Activated CD4-positive, alpha-beta T cell treated with anti-CD3 and anti-CD28 coated beads, Interleukin-2, amount 10 ng/mL, durations not matched to agents 7 days and 5 days (primary cell): ENCODE measurements around the gene ULBP3. TPM values are rescaled to one million over a fixed set of nuclear protein-coding genes. Genes with fewer than 3 reads are reported as not detected.

ENCODE experiments used
- CTCF ChIA-PET: fragments of 350-600 bp; sonication (Branson Sonifier 250); formaldehyde crosslinking; loops from one replicate; lab custom pipeline; 2021; ENCODE audit warnings: antibody characterized with exemption; lab: Charles Lee
- POLR2A ChIA-PET: fragments of 350-600 bp; sonication (Branson Sonifier 250); formaldehyde crosslinking; loops from one replicate; lab custom pipeline; 2021; ENCODE audit warnings: antibody characterized with exemption; lab: Charles Lee
- DNase-seq: peaks from one replicate; pipeline ENCODE4 v3.0.0-alpha.2; 2020
- H3K27ac Mint-ChIP-seq: one replicate; pipeline ENCODE4 v1.8.0; 2021; ENCODE audit warnings: mild to moderate bottlenecking, moderate library complexity, mixed read lengths
- H3K27me3 Mint-ChIP-seq: one replicate; pipeline ENCODE4 v1.8.0; 2021; ENCODE audit warnings: mixed read lengths
- H3K36me3 Mint-ChIP-seq: one replicate; pipeline ENCODE4 v1.8.0; 2021; ENCODE audit warnings: low read depth, mixed read lengths
- H3K4me1 Mint-ChIP-seq: one replicate; pipeline ENCODE4 v1.8.0; 2021; ENCODE audit warnings: mixed read lengths
- H3K4me3 Mint-ChIP-seq: one replicate; pipeline ENCODE4 v1.8.0; 2021; ENCODE audit warnings: mild to moderate bottlenecking, moderate library complexity, mixed read lengths
- H3K9me3 Mint-ChIP-seq: one replicate; pipeline ENCODE4 v1.8.0; 2021; ENCODE audit warnings: mixed read lengths
- total RNA-seq, 2 experiments: library from RNA; stranded (reverse); gene quantifications; one replicate each; pipeline ENCODE4 v1.2.3, GENCODE V29; 2021

ULBP3 gene
- total RNA-seq, result 1 to 10 TPM; 1.0 to 1.1 TPM

DNA sequence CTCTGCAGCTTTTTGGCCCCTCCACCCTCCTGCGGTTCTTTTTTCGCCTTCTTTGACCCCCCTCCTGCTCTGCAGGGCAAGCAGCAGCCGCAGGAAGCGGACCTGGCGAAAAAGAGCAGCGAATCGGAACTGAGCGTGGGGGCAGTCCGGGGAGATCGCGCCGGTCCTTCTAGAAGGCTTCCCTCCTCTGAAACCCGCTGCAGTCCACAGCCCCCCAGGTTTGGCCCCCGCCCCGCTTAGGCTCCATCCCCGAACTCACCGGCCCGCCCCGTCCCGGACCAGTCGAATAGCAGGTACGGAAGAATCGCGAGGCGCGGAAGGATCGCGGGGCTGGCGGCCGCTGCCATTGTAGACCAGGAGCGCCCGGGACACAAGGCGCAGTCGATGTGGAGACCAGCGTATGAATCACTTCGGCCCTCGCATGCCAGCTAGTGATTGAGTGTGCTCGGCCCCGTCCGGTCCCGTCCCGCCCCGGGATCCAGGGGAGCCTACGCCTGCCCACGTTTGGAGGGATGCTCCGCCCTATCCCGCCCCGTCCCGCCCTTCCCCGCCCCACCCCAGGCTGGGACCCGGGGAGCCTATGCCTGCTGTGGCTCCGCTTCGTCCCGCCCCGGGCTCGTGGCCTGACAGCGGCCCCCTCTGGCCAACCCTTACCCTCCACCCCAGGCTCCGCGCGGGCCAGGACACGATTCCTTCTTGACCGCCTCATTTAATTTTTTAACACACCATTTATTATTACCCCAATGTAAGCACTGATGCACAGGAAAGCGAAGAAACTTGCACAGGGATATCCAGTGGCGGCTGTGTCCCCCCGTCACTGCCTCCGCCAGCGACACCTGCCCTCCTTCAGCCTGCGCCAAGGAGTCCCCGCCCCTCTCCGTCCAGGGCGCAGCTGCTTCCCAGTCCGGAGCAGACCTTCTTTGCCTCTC lies at the start of gene ULBP3:
Gene ULBP3, minus strand, starts transcription at position 402 of the 929 bp plus-strand sequence. Its CDS starts 55 bp downstream, at position 347.
- H3K4me1 Mint-ChIP-seq, result peaks cover 24% of the 10 kb centered on the region
- peaks cover 28% of the 10 kb centered on the region for H3K27me3 Mint-ChIP-seq
- peak; percentile 68 for DNase-seq
- peak within 1 kb of the TSS; percentile 81 for H3K4me3 Mint-ChIP-seq
- H3K36me3 Mint-ChIP-seq, result no peaks in the 10 kb centered on the region
- H3K27ac Mint-ChIP-seq, result peak within 1 kb of the TSS; percentile 22
- ChIA-PET CTCF (interaction anchor here (1.0 kb wide), 1 partner anchor 11 kb away, joined by 3 read pairs; no protein-coding TSS in a partner anchor), POLR2A (no interaction called here)
- no peaks in the 10 kb centered on the region for H3K9me3 Mint-ChIP-seq

- no peak overlapping the region for H3K27ac Mint-ChIP-seq
- no peaks in the 10 kb centered on the region for H3K9me3 Mint-ChIP-seq
- CTCF ChIA-PET, result no interaction called here
- H3K4me1 Mint-ChIP-seq, result peaks cover 6% of the 10 kb centered on the region
- DNase-seq, result no peak
- no peaks in the 10 kb centered on the region for H3K36me3 Mint-ChIP-seq
- H3K4me3 Mint-ChIP-seq, result no peak overlapping the region
- POLR2A ChIA-PET, result no interaction called here
- peaks cover 5% of the 10 kb centered on the region for H3K27me3 Mint-ChIP-seq
Measured at GRCh38 chr6:150118627-150119026, 49.7 kb upstream of the ULBP3 start.

GRCh38 chr6:150118203-150118602 lies 49.3 kb upstream of the ULBP3 start:
- Mint-ChIP-seq H3K27ac (no peak overlapping the region), H3K9me3 (no peaks in the 10 kb centered on the region), H3K4me3 (no peak overlapping the region), H3K36me3 (no peaks in the 10 kb centered on the region), H3K27me3 (peaks cover 5% of the 10 kb centered on the region), H3K4me1 (peaks cover 6% of the 10 kb centered on the region)
- ChIA-PET CTCF (no interaction called here), POLR2A (no interaction called here)
- no peak for DNase-seq

DNA sequence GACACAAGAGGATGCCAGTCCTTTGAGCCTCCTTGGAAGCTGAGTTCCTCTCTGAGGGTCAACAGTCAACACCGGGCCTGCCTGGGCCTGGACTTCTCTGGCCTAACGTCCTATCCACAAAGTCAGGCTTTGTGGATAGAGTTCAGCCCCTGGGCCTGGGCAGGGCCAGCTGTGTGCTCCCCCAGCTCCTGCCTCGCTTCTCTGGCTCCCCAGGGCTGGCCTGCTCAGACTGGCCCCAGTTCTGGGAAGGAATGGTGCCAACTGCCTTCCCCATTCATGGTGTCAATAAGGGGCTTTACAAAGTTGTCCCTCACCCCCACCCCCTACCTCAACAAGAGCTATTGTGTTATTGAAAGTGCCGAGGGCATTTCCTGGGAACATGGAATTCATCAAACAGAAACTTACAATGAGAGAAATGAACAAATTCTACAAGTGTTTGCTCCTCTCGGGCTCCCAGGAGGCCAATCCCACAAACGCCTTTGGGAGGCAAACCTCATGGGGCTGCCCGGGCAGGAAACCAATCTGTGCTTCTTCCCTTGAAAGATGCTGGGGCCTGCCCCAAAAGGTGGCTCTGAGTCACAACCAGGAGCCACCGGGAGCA lies 47.4 kb upstream of the ULBP3 start:
- POLR2A ChIA-PET, result no interaction called here
- H3K36me3 Mint-ChIP-seq, result no peaks in the 10 kb centered on the region
- no peak overlapping the region for H3K4me3 Mint-ChIP-seq
- CTCF ChIA-PET, result interaction anchor here (0.6 kb wide), 1 partner anchor 28 kb away, joined by 3 read pairs; no protein-coding TSS in a partner anchor
- peaks cover 4% of the 10 kb centered on the region for H3K27me3 Mint-ChIP-seq
- H3K27ac Mint-ChIP-seq, result no peak overlapping the region
- peaks cover 6% of the 10 kb centered on the region for H3K4me1 Mint-ChIP-seq
- H3K9me3 Mint-ChIP-seq, result no peaks in the 10 kb centered on the region
- DNase-seq, result no peak

DNA sequence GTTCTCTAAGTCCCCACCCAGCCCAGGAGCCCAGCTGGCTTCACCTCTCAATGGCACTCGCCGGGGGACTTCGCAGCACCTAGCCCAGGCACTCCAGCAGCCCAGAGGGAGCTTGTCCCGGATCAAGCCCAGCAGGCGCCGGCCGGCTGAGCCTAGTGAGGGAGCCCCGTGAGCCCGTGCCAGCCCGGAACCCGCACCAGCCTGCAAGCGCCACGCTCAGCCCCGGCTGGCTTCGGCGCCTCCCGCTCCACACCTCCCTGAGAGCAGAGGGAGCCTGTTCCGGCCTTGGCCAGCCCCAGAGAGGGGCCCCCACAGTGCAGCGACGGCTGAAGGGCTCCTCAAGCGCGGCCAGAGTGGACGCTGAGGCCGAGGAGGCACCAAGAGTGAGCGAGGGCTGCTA lies 46.8 kb upstream of the ULBP3 start:
- H3K36me3 Mint-ChIP-seq, result no peaks in the 10 kb centered on the region
- peaks cover 6% of the 10 kb centered on the region for H3K4me1 Mint-ChIP-seq
- H3K27ac Mint-ChIP-seq, result no peak overlapping the region
- ChIA-PET CTCF (interaction anchor here (0.6 kb wide), 1 partner anchor 28 kb away, joined by 3 read pairs; no protein-coding TSS in a partner anchor), POLR2A (no interaction called here)
- H3K9me3 Mint-ChIP-seq, result no peaks in the 10 kb centered on the region
- peaks cover 7% of the 10 kb centered on the region for H3K27me3 Mint-ChIP-seq
- no peak for DNase-seq
- no peak overlapping the region for H3K4me3 Mint-ChIP-seq

- Mint-ChIP-seq H3K27me3 (peaks cover 13% of the 10 kb centered on the region), H3K4me3 (no peak overlapping the region), H3K4me1 (no peaks in the 10 kb centered on the region), H3K27ac (no peak overlapping the region), H3K9me3 (no peaks in the 10 kb centered on the region), H3K36me3 (no peaks in the 10 kb centered on the region)
- CTCF ChIA-PET, result no interaction called here
- POLR2A ChIA-PET, result no interaction called here
- DNase-seq, result no peak
Measured at GRCh38 chr6:150112233-150112632, 43.3 kb upstream of the ULBP3 start.

- Mint-ChIP-seq H3K4me1 (no peaks in the 10 kb centered on the region), H3K27ac (no peak overlapping the region)
- CTCF ChIA-PET, result no interaction called here
Measured at GRCh38 chr6:150102750-150103270, 33.9 kb upstream of the ULBP3 start.

GRCh38 chr6:150100745-150101144 lies 31.8 kb upstream of the ULBP3 start:
- DNase-seq, result no peak
- no peaks in the 10 kb centered on the region for H3K9me3 Mint-ChIP-seq
- no peak overlapping the region for H3K27ac Mint-ChIP-seq
- no peak overlapping the region for H3K4me3 Mint-ChIP-seq
- H3K27me3 Mint-ChIP-seq, result peaks cover 8% of the 10 kb centered on the region
- ChIA-PET POLR2A (no interaction called here), CTCF (no interaction called here)
- H3K4me1 Mint-ChIP-seq, result no peaks in the 10 kb centered on the region
- H3K36me3 Mint-ChIP-seq, result no peaks in the 10 kb centered on the region

More at GRCh38 chr6:150102750-150103270, 33.9 kb upstream of the ULBP3 start:
- H3K27me3 Mint-ChIP-seq, result peaks cover 7% of the 10 kb centered on the region
- no peak for DNase-seq
- no peaks in the 10 kb centered on the region for H3K9me3 Mint-ChIP-seq
- no peak overlapping the region for H3K4me3 Mint-ChIP-seq
- POLR2A ChIA-PET, result no interaction called here
- no peaks in the 10 kb centered on the region for H3K36me3 Mint-ChIP-seq

- Mint-ChIP-seq H3K27me3 (peaks cover 12% of the 10 kb centered on the region), H3K9me3 (no peaks in the 10 kb centered on the region), H3K36me3 (no peaks in the 10 kb centered on the region), H3K4me3 (no peak overlapping the region), H3K27ac (no peak overlapping the region), H3K4me1 (no peaks in the 10 kb centered on the region)
- DNase-seq, result no peak
- POLR2A ChIA-PET, result no interaction called here
- CTCF ChIA-PET, result no interaction called here
Measured at GRCh38 chr6:150099953-150100352, 31.0 kb upstream of the ULBP3 start.

DNA sequence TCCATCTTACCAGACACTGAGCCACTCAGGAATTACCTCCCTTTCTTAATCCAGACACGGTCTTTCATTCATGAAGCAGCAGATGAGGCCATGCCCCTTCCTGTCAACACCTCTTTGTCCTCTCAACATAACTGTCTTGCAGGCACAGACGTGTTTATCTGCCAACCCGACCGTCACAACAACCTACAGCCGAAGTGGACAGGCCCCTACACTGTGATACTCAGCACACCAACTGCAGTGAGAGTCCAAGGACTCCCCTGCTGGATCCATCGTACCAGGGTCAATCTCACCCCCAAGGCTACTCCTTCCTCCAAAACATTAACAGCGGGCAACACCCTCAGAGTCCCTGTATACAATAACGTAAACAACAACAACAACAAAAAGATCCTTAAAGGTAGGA lies 30.6 kb upstream of the ULBP3 start:
- H3K4me1 Mint-ChIP-seq, result peaks cover 2% of the 10 kb centered on the region
- H3K27ac Mint-ChIP-seq, result no peak overlapping the region
- no peak overlapping the region for H3K4me3 Mint-ChIP-seq
- peaks cover 10% of the 10 kb centered on the region for H3K27me3 Mint-ChIP-seq
- DNase-seq, result no peak
- no peaks in the 10 kb centered on the region for H3K9me3 Mint-ChIP-seq
- ChIA-PET CTCF (no interaction called here), POLR2A (no interaction called here)
- H3K36me3 Mint-ChIP-seq, result no peaks in the 10 kb centered on the region

DNA sequence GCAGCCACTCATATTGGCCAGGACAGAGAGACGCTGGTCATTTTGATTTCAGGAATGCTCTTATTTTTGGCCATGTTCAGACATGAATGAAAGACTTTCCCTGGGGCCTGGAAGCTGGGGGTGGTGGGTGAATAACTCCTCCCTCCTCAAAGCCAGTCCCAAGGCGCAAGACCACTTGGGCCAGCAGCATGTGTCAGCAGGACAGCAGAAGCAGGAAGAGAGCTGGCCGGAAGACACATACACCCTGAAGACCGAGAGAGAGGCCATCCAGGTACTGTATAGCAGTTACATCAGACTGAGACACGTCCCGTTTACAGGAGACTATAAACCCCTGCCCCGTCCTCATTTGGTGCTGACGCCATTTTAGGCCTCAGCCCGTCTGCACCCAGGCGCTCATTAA lies 29.2 kb upstream of the ULBP3 start:
- Mint-ChIP-seq H3K9me3 (no peaks in the 10 kb centered on the region), H3K27me3 (peaks cover 7% of the 10 kb centered on the region), H3K4me3 (no peak overlapping the region), H3K36me3 (no peaks in the 10 kb centered on the region), H3K4me1 (peaks cover 2% of the 10 kb centered on the region), H3K27ac (no peak overlapping the region)
- ChIA-PET CTCF (interaction anchor here (0.8 kb wide), 1 partner anchor 56 kb away, joined by 3 read pairs; no protein-coding TSS in a partner anchor), POLR2A (no interaction called here)
- no peak for DNase-seq

- H3K36me3 Mint-ChIP-seq, result no peaks in the 10 kb centered on the region
- H3K27ac Mint-ChIP-seq, result no peak overlapping the region
- H3K4me3 Mint-ChIP-seq, result no peak overlapping the region
- H3K9me3 Mint-ChIP-seq, result no peaks in the 10 kb centered on the region
- no peak for DNase-seq
- peaks cover 2% of the 10 kb centered on the region for H3K4me1 Mint-ChIP-seq
- peaks cover 4% of the 10 kb centered on the region for H3K27me3 Mint-ChIP-seq
- POLR2A ChIA-PET, result no interaction called here
- CTCF ChIA-PET, result no interaction called here
Measured at GRCh38 chr6:150093397-150093796, 24.5 kb upstream of the ULBP3 start.

DNA sequence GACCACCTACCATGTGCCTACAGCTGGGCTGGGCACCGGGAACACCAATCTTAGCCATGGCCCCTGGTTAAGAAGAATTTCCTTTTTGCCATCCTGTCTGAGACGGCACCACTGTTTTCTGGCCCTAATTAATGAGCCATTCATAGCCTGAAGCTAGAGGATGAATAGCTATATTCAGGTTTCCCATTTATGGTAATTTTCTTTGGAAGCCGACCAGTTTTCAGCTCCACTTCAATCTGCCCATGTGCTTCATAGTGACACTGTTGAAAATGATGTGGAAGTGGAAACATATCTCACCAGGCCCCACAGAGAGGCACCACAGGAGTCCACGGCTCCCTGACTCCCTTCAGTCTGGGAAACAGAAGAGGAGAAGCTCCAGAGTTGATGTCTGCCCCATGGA lies 22.6 kb upstream of the ULBP3 start:
- Mint-ChIP-seq H3K27me3 (peaks cover 4% of the 10 kb centered on the region), H3K4me3 (no peak overlapping the region), H3K27ac (no peak overlapping the region), H3K9me3 (no peaks in the 10 kb centered on the region), H3K36me3 (no peaks in the 10 kb centered on the region), H3K4me1 (peaks cover 2% of the 10 kb centered on the region)
- ChIA-PET CTCF (no interaction called here), POLR2A (no interaction called here)
- no peak for DNase-seq
